RKO (cell line): Measurements from ENCODE around the gene PTP4A1.

Source experiments
- DNase-seq: peaks from one replicate; pipeline ENCODE4 v3.0.0-alpha.2; 2016; ENCODE audit warnings: low spot score

Gene PTP4A1

GRCh38 chr6:63556369-63556768, 15.9 kb upstream of the PTP4A1 start:
- no peak for DNase-seq

- no peak for DNase-seq
These were observed 14.0 kb upstream of the PTP4A1 start for GRCh38 chr6:63558278-63558677.

GRCh38 chr6:63560801-63561287, 11.4 kb upstream of the PTP4A1 start:
- DNase-seq: no peak

DNA sequence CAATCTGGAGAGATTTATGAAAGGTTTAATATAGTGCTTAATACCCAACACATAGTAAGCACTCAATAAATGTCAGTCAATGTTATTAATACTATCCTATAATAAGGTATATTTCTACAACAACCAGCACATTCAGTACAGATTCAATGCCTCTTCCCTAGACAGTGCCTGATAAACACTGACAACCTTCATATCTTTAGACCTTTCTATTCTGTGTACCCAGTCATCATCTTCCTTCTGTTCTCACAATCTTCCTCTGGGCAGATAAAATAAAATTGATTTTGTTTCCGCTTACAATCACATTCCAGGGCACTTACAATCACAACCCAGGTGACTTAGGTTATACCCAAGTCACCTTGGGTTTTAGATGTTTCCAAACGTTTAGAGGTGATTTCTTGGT, 11.0 kb upstream of the PTP4A1 start:
- no peak for DNase-seq

GRCh38 chr6:63563235-63563634, 9.0 kb upstream of the PTP4A1 start:
- no peak for DNase-seq

- DNase-seq: peak; percentile 48
These were observed 7.1 kb upstream of the PTP4A1 start for GRCh38 chr6:63565058-63565726.

- no peak for DNase-seq
These were observed 6.3 kb upstream of the PTP4A1 start for GRCh38 chr6:63565727-63566596.

DNA sequence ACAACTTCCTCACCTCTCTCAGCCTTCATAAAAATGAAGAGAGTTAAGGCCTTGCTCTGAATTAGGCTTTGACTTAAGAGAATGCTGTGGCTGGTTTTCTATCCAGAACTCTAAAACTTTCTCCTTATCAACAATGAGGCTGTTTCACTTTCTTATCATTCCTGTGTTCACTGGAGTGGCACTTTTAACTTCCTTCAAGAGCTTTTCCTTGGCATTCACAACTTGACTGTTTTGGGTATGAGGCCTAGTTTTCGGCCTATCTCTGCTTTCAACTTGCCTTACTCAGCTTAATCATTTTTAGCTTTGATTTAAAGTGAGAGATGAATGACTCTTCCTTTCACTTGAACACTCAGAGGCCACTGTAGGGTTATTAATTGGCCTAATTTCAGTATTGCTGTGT, 4.3 kb upstream of the PTP4A1 start:
- no peak for DNase-seq

GRCh38 chr6:63571361-63572043, 778 bp upstream of the PTP4A1 start:
- peak; percentile 78 for DNase-seq

DNA sequence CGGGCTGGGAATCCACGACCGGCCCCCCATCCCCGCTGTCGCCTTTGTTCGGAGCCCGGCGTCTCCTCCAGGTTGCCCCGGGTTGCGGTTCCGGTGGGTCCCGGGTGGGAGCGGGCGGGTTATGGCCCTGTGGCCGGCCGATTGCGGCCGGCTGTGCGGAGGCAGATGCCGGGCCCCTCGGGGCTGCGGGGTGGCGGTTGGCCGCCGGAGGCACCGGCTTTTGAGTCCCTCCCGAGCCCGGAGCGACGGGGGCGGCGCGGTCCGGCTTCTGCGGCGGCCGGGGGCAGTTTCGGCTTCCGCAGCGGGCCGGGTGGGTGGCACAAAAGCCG, 431 bp downstream of the PTP4A1 start:
- peak; percentile 12 for DNase-seq

- peak; percentile 65 for DNase-seq
These were observed 1.0 kb downstream of the PTP4A1 start for GRCh38 chr6:63573076-63573898.

DNA sequence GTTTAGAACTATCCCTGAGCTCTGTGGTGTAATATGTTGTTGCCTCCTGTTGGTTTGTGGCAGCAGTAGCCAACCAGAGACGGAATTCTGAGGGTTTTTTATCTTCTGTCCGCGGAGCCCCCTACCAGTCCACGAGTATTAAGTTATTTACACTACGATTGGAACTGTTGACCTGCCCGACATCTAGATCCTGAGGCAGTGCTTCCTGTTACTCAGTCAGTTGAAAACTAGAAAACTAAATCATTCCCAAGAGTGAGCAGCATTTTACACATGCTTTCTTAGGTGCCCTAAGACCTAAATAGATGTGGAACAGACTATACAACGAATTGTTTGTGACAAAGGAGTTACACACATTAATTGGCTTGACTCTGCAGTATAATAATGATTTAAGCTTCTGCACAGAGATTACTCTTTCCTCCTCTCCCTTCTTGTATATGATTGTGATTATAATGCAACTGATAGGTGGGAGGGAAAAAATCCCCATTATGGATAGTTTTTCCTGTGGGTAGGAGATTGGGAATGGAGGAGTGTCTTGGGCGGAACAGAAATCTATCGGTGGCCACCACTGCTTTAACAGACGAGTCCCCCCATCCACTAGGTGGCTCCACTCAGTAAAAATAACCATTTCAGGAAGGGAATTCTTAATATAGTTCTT, 1.7 kb downstream of the PTP4A1 start:
- DNase-seq: peak; percentile 86

DNA sequence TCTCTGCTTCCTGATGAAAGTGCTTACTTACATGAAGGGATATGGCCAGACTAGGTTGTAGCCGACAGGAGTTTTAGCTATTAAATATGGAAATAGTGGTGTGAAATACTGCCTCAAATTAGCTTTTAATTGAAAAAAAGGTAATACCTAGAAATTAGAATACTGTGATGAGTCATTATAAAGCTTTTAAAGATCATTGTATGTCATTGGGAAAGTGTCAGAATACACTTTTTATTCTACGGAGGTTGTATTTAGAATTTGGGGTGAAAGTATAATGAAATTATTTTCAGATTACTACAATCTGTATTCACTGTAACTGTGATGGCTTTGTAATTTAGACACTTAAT, 2.2 kb downstream of the PTP4A1 start:
- DNase-seq: no peak

DNA sequence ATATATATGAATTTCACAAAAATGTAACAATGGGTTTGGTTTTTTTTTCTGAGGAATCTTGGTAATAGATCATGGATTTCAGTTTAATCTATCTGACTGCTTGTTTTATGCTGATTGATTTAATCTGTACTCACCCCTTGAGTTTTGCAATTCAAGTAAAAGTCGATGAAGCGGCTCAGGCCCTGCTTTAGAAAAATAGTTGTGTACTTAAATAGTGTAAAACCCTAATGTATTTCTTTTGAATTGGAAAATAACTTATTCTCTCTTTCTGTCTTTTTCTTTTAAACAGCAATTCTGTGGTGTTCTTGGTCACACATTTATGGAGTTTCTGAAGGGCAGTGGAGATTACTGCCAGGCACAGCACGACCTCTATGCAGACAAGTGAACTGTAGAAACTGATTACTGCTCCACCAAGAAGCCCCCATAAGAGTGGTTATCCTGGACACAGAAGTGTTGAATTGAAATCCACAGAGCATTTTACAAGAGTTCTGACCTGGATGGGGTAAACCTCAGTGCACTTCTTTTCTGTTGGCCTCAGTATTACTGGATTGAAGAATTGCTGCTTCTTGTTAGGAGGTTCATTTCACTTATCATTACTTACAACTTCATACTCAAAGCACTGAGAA, 4.0 kb downstream of the PTP4A1 start:
- DNase-seq: no peak

GRCh38 chr6:63576985-63577712, 4.9 kb downstream of the PTP4A1 start:
- DNase-seq: no peak

DNA sequence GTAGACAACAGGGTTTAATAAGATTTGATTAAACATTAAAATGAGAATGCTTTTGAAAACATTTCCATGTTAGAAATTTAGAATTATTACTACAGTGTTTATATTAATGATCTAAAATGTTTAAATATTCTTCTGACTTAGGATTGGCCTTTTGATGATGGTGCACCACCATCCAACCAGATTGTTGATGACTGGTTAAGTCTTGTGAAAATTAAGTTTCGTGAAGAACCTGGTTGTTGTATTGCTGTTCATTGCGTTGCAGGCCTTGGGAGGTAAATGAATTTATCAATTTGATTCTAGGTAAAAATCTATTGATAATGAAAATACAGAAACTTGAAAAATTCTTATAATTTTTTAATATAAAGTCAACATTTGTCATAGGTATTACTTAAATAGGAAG, 6.5 kb downstream of the PTP4A1 start:
- DNase-seq: no peak

DNA sequence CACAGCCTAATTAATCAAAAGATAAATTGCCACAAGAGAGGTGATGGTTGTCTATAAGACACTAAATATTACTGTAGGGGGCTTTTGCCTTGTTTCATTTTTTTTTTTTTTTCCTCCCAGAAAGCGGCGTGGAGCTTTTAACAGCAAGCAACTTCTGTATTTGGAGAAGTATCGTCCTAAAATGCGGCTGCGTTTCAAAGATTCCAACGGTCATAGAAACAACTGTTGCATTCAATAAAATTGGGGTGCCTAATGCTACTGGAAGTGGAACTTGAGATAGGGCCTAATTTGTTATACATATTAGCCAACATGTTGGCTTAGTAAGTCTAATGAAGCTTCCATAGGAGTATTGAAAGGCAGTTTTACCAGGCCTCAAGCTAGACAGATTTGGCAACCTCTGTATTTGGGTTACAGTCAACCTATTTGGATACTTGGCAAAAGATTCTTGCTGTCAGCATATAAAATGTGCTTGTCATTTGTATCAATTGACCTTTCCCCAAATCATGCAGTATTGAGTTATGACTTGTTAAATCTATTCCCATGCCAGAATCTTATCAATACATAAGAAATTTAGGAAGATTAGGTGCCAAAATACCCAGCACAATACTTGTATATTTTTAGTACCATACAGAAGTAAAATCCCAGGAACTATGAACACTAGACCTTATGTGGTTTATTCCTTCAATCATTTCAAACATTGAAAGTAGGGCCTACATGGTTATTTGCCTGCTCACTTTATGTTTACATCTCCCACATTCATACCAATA, 7.8 kb downstream of the PTP4A1 start:
- no peak for DNase-seq

- DNase-seq: no peak
These were observed 8.4 kb downstream of the PTP4A1 start for GRCh38 chr6:63580704-63580961.

- DNase-seq: no peak
These were observed 9.2 kb downstream of the PTP4A1 start for GRCh38 chr6:63581355-63582013.
